GM06990 (cell line): ENCODE data around the gene SMIM21.

Experiments
- DNase-seq: peaks from one replicate; pipeline ENCODE4 v3.0.0-alpha.2; 2011; ENCODE audit not compliant: insufficient read length; ENCODE audit errors: extremely low read depth
- H3K27me3 ChIP-seq: replicated peaks from 2 replicates; pipeline ENCODE4 v1.6.0; 2011; ENCODE audit warnings: low read length; ENCODE audit not compliant: control insufficient read depth, insufficient read depth
- H3K36me3 ChIP-seq: 2 replicates; pipeline ENCODE4 v1.5.1; 2011; ENCODE audit warnings: low read length; ENCODE audit not compliant: control insufficient read depth, insufficient read depth
- H3K4me3 ChIP-seq: replicated peaks from 2 replicates; pipeline ENCODE4 v1.5.1; 2011; ENCODE audit warnings: low read depth, mild to moderate bottlenecking, control low read depth, low read length
- CTCF ChIP-seq: IDR thresholded peaks from 2 replicates; pipeline ENCODE4 v1.5.1; 2011; ENCODE audit warnings: low read length, control low read depth, mild to moderate bottlenecking, inconsistent platforms; ENCODE audit not compliant: insufficient read depth, poor library complexity, severe bottlenecking

Gene SMIM21

DNA sequence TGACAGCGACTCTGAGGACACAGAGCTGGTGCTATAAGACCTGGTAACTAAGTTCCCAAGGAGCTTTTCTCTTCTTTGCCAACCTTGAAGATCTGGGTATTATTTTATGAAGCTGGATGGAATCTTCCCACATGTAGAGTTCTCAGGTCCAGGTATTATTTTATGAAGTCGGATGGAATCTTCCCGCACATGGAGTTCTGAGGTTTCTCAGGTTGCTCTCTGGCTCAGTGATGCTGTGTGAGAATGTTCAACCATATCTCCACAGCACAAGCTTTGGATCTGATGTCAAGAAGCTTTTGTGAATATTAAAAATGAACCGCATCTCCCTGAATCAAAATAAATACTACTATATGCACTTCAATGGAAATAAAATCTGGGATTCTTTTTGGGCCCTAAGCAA, at the start of gene SMIM21:
Gene SMIM21 (minus strand): TSS at position 101 of the 400 bp plus-strand sequence. CDS start 140 bp downstream, outside the sequence.
- Histone ChIP-seq H3K27me3 (no peaks in the 10 kb centered on the region; the same call in 1 of the 2 replicates), H3K36me3 (no peaks in the 10 kb centered on the region), H3K4me3 (no peak within 1 kb of the TSS)
- no peak for TF ChIP-seq CTCF
- no peak for DNase-seq

- no peak overlapping the region for H3K4me3 ChIP-seq
- TF ChIP-seq CTCF = no peak
- H3K36me3 ChIP-seq = no peaks in the 10 kb centered on the region
- no peaks in the 10 kb centered on the region; the same call in 1 of the 2 replicates for H3K27me3 ChIP-seq
- DNase-seq = no peak
Measured at GRCh38 chr18:75475228-75475627, 47.7 kb upstream of the SMIM21 start.

GRCh38 chr18:75474332-75474731, 46.8 kb upstream of the SMIM21 start:
- no peak for TF ChIP-seq CTCF
- Histone ChIP-seq H3K4me3 (no peak overlapping the region), H3K27me3 (no peaks in the 10 kb centered on the region; the same call in 1 of the 2 replicates), H3K36me3 (no peaks in the 10 kb centered on the region)
- DNase-seq = no peak

- DNase-seq = no peak
- Histone ChIP-seq H3K36me3 (no peaks in the 10 kb centered on the region), H3K27me3 (no peaks in the 10 kb centered on the region; the same call in 1 of the 2 replicates), H3K4me3 (no peak overlapping the region)
- TF ChIP-seq CTCF = no peak
Measured at GRCh38 chr18:75473316-75473715, 45.8 kb upstream of the SMIM21 start.

DNA sequence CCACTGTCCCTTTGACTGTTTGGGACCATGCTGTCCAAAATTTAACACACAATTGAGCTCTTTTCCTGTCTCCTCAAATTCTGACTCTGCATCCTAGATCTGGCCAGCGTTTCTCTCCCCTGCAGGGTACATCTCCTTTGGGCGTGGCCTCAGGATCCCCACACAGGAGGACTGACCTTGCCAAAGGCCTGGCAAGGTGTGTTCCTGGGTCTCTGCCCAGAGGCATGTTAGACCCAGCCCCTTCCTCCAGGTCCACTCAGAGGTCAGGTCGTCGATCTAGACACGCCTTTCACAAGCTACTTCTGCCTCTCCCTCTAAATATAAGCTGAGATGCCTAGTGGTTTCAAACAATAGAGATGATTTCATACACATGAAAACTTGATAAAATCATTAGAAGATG, 45.4 kb upstream of the SMIM21 start:
- Histone ChIP-seq H3K4me3 (no peak overlapping the region), H3K27me3 (no peaks in the 10 kb centered on the region; the same call in 1 of the 2 replicates), H3K36me3 (no peaks in the 10 kb centered on the region)
- DNase-seq = no peak
- TF ChIP-seq CTCF = no peak

DNA sequence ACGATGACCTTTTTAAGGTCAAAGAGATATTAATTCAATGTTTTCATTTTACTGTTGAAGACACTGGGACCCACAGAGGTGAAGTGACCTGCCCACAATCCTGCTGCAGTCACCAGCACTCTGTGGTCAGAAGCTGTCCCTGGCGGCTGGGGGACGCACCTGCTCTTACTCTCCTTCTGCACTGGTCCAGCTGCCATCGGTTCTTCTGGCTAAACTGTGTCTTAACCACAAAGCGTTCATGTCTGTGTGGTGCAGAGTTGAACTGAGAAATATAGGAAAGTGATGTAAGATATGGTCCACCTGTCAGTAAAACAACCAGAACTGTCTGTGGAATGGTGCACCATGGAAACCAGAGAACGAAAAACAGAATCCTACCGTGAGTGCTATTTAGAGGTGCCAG, 44.9 kb upstream of the SMIM21 start:
- no peaks in the 10 kb centered on the region for H3K27me3 ChIP-seq
- H3K4me3 ChIP-seq = no peak overlapping the region
- TF ChIP-seq CTCF = no peak
- H3K36me3 ChIP-seq = no peaks in the 10 kb centered on the region
- DNase-seq = no peak
